ENCODE measurements around the gene OSBPL1A.
"Not testable (repeated sequence)": the region's sequence is repeated elsewhere in the genome, so short reads cannot be mapped to it uniquely, and the experiment has no call there.

The OSBPL1A gene

GRCh38 chr18:24396082-24396633, 1.5 kb downstream of the OSBPL1A start:
- no peak for DNase-seq

- no peak for DNase-seq
Observed at GRCh38 chr18:24395049-24395795, 2.4 kb downstream of the OSBPL1A start.

DNA sequence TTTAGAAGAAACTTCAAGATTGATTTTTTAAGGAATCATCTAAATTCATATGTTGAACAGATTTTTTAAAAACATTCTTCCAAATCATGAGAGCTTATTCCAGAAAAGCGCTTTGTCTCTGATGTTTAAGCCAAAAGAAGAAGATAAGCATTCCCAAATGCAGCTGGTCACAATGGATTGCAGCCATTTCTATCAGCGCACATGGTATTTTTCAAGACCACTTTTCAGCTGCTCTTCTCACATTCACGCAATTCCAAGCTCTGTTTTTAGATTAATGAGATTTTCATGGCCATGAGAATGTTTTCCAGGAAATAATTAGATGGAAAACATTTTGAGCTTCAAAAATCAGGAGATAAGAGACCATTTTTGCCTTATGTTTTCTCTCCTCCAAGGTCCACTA, 8.7 kb downstream of the OSBPL1A start:
- no peak for DNase-seq

GRCh38 chr18:24386681-24387080, 10.9 kb downstream of the OSBPL1A start:
- DNase-seq: no peak

- DNase-seq: no peak
Observed at GRCh38 chr18:24381126-24381525, 16.5 kb downstream of the OSBPL1A start.

DNA sequence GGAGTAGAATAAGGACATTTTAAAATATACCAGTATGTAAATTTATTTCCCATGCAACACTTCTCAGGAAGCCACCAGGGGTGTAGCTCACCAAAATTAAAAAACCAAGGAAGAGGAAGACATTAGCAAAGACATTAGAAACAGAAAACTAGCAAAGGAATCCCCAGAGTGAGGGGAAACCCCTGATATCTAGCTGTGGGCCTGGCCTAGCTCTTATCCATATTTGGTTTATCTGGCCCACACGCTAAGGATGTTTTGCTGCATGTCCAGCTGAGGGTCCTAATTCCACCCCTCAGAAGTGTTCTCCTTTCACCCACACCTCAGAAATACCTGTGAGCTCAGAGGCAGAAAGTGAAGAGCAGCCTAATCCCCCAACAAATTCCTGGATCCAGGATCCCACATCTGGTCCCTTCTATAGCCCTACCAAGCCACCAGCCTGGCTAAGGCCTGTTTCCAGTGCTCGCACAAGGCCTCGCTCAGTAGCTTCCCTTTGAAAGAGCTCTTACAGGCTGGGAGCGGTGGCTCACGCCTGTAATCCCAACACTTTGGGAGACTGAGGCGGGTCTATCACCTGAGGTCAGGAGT, 17.4 kb downstream of the OSBPL1A start:
- DNase-seq: no peak

- no peak for DNase-seq
Observed at GRCh38 chr18:24378598-24378997, 19.0 kb downstream of the OSBPL1A start.

GRCh38 chr18:24376531-24376930, 21.1 kb downstream of the OSBPL1A start:
- DNase-seq: not testable (repeated sequence)

GRCh38 chr18:24373328-24373727, 24.3 kb downstream of the OSBPL1A start:
- no peak for DNase-seq

GRCh38 chr18:24372279-24372872, 25.2 kb downstream of the OSBPL1A start:
- no peak for DNase-seq

GRCh38 chr18:24370120-24370519, 27.5 kb downstream of the OSBPL1A start:
- no peak for DNase-seq

- DNase-seq: no peak
Observed at GRCh38 chr18:24369426-24369825, 28.2 kb downstream of the OSBPL1A start.

DNA sequence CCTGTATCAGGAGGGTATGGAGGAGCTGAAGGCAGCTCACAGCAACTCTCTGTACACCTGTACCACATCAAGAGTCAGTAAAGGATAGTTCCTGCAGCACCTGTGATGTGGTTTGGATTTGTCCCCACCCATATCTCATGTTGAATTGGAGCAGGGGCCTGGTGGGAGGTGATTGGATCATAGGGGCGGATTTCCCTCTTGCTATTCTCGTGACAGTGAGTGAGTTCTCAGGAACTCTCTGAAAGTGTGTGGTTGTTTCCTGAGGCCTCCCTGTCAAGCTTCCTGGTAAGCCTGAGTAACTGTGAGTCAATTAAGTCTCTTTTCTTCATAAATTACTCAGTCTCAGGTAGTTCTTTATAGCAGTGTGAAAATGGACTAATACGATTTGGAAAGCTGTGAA, 28.9 kb downstream of the OSBPL1A start:
- DNase-seq: no peak

- DNase-seq: no peak
Observed at GRCh38 chr18:24366328-24366727, 31.3 kb downstream of the OSBPL1A start.

DNA sequence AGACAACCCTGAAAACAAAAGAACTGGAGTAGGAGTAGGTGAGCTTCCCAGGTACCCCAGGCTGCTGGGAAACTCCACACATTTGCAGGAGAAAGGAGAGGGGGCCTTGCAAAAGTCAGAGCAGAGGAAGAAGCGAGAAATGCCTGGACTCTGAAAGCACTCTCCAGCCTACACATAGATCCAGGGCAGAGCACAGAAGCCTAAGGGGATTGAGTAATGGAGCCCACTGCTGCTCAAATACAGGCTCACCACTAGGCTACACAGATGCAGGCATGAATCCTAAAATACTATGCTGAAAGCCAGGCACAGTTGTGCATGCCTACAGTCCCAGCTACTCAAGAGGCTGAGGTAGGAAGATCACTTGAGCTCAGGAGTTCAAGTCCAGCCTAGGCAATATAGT, 33.4 kb downstream of the OSBPL1A start:
- no peak for DNase-seq

DNA sequence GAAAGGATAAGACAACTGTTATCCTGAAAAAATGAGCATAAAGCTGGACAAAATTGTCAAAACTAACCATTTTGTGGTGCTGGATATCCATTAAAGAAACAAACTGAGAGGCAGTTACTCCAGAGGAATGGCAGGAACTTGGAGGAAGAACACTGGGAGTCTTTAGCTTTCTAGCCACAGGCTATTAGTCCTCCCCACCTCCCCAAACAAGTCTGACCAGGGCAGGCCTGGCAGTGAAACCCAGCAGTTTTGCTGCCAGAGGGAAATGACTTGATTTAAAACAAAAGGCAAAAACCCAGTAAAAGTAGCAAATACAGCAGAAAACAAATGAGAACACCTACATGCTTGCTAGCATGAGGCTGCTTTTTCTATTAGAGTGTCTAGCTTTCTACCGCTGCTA, 34.9 kb downstream of the OSBPL1A start:
- no peak for DNase-seq

DNA sequence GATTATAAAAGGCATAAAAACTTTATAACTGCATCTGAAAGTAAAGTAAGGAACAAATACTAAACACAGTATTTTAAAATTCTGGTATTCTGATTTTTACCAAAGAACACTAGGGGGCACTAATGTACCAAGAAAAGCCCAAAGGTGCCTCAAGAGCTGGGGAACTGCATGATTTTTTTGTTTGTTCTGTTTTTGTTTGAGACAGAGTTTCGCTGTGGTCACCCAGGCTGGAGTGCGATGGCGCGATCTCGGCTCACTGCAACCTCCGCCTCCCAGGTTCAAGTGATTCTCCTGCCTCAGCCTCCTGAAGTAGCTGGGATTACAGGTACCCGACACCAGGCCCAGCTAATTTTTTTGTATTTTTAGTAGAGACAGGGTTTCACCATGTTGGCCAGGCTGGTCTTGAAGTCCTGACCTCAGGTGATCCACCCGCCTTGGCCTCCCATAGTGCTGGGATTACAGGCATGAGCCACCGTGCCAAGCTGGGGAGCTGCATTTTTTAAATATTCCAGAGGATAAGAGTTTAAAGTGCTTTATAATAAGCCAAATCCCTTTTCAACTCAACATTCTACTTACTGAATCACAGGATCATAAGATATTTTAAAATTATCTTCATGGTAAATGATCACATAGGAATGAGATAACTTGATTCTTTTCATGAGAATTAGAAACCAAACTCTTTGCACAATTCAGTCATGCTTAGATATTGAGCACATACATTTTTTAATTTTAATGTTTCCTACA, 37.7 kb downstream of the OSBPL1A start:
- DNase-seq: peak; percentile 79

DNA sequence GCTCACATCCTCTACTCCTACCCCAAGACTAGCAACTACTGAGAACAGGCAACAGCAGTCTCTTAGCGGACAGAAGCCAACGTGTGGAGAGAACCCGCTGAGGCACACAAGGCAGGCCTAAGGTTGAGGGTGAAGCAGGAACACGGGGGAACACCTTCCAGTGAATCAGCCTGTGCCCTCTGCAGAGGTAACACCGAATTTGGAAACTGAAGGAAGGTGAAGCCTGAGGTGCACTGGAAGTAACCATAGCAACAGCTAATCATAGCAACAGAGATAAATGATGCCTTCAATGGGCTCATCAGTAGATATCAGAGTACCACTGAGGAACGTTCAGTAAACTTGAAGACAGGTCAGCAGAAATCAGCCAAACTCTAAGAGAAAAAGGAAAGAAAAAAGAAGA, 43.3 kb downstream of the OSBPL1A start:
- DNase-seq: no peak

- no peak for DNase-seq
Observed at GRCh38 chr18:24346254-24346653, 51.4 kb downstream of the OSBPL1A start.

DNA sequence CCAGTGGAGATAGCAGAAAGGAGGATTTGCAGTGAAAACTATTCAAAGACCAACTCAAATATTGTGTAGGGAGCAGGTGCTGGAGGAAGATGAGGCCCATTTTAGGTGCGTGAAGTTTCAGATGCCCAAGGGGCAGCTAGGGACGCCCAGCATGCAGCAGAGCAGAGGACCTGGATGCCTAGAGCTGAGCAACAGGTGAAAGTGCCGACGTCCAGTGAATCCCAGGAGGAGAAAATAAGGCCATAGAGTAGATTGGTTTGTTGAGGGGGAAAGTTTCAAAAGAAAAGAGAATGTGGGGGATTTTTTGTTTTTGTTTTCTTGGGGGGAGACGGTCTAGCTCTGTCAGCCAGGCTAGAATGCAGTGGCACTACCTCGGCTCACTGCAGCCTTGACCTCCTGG, 53.1 kb downstream of the OSBPL1A start:
- DNase-seq: no peak

DNA sequence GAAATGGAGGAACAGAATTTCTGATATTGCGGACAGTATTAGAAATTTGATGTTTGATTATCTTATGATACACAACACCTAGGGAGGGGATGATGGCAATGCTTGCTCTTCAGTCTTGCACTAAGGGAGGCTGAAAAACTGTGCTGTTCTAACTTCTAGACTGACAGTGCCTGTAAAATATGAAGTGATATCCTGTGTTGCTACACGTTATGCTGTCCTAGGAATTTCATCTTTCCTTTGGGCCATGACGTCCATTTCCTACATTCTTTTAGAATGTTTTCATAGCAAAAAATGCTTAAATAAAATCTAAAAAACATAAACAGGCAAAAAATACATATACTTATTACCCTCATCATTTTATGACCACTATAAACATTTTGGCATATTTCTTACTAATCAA, 55.3 kb downstream of the OSBPL1A start:
- DNase-seq: no peak

- no peak for DNase-seq
Observed at GRCh38 chr18:24341361-24341760, 56.3 kb downstream of the OSBPL1A start.

DNA sequence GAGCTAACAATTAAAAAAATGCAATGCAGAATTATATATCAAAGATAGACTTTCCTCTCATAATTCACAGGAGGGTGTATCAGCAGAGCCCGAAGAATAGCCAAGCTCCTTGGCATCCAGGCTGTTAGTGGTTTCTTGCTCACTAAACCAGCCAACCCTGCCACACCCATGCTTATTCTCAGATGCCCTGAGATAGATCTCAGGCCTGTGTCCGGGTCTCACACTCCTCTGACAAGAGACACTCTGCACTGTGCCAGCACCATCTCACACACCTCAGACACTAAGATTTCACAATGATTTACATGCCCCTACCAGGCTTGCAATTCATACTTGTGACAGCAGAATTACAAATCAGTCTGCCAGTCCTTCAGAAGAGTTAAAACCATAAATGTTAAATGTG, 64.5 kb downstream of the OSBPL1A start:
- DNase-seq: no peak

Measured in NCI-H146 (cell line).